Urothelium cell line (cell line): ENCODE measurements around the gene TRPV6.

Experiments
- DNase-seq: peaks from one replicate; pipeline ENCODE4 v3.0.0; 2011; ENCODE audit warnings: low spot score, mixed read lengths
- FAIRE-seq: peaks from 2 replicates; lab custom pipeline; 2011; peaks lifted over from hg19 to GRCh38; lab: Jason Lieb, UNC

TRPV6 gene

GRCh38 chr7:142855114-142855743 lies 30.3 kb downstream of the TRPV6 start:
- DNase-seq (no peak), FAIRE-seq (no peak)

GRCh38 chr7:142854372-142855113 lies 31.0 kb downstream of the TRPV6 start, which contains the start of gene EPHB6:
Gene EPHB6 (plus strand): TSS chr7:142855076. CDS start chr7:142863228, 8,152 bp downstream.
- DNase-seq: peak; percentile 82
- FAIRE-seq: no peak

GRCh38 chr7:142853739-142854371 lies 31.7 kb downstream of the TRPV6 start:
- FAIRE-seq (no peak), DNase-seq (peak; percentile 73)

- no peak for DNase-seq
- no peak for FAIRE-seq
Observed at GRCh38 chr7:142851919-142852318, 33.6 kb downstream of the TRPV6 start.

GRCh38 chr7:142851269-142851668 lies 34.3 kb downstream of the TRPV6 start:
- no peak for FAIRE-seq
- no peak for DNase-seq

GRCh38 chr7:142847353-142847752 lies 38.2 kb downstream of the TRPV6 start:
- DNase-seq (no peak), FAIRE-seq (no peak)

- no peak for DNase-seq
- no peak for FAIRE-seq
Observed at GRCh38 chr7:142842251-142842766, 43.2 kb downstream of the TRPV6 start.

- FAIRE-seq: no peak
Observed at GRCh38 chr7:142838461-142839213, 46.9 kb downstream of the TRPV6 start.

GRCh38 chr7:142836426-142836825 lies 49.1 kb downstream of the TRPV6 start:
- no peak for FAIRE-seq
- no peak for DNase-seq

More at GRCh38 chr7:142838461-142839213, 46.9 kb downstream of the TRPV6 start:
- no peak for DNase-seq

- DNase-seq (no peak), FAIRE-seq (no peak)
Observed at GRCh38 chr7:142835487-142835886, 50.1 kb downstream of the TRPV6 start.

- DNase-seq: no peak
- FAIRE-seq: no peak
Observed at GRCh38 chr7:142833174-142834048, 52.1 kb downstream of the TRPV6 start.

GRCh38 chr7:142832417-142832816 lies 53.1 kb downstream of the TRPV6 start:
- FAIRE-seq: no peak
- DNase-seq: no peak

- no peak for FAIRE-seq
- DNase-seq: peak; percentile 16
Observed at GRCh38 chr7:142827951-142828500, 57.5 kb downstream of the TRPV6 start.

GRCh38 chr7:142822714-142823113 lies 62.8 kb downstream of the TRPV6 start:
- FAIRE-seq (no peak), DNase-seq (no peak)
